ENCODE data around the gene CNTFR.

CNTFR gene

DNA sequence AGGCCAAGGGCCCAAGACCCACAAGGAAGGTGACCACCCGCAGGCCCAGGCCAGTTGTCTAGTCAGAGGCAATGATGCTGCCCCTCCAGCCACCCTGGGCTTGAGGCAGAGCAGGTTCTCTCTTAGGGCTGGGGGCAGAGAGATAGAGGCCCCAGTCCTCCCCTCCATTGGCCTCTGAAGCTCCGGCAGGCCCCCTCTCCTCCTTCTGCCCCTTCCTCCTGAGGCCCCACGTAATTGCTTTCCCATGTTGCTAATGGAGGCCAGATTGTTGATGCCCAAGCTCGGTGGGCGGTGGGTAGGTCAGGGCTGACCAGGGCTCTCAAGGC is 40.2 kb downstream of the CNTFR start:
- TF ChIP-seq, protein P1, sequence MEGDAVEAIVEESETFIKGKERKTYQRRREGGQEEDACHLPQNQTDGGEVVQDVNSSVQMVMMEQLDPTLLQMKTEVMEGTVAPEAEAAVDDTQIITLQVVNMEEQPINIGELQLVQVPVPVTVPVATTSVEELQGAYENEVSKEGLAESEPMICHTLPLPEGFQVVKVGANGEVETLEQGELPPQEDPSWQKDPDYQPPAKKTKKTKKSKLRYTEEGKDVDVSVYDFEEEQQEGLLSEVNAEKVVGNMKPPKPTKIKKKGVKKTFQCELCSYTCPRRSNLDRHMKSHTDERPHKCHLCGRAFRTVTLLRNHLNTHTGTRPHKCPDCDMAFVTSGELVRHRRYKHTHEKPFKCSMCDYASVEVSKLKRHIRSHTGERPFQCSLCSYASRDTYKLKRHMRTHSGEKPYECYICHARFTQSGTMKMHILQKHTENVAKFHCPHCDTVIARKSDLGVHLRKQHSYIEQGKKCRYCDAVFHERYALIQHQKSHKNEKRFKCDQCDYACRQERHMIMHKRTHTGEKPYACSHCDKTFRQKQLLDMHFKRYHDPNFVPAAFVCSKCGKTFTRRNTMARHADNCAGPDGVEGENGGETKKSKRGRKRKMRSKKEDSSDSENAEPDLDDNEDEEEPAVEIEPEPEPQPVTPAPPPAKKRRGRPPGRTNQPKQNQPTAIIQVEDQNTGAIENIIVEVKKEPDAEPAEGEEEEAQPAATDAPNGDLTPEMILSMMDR (conservative IDR thresholded peaks at IDR 0.05; ENCODE audit: low read depth), result no peak
- ChIA-PET CTCF (interaction anchor here (0.6 kb wide), 1 partner anchor 146 kb away, joined by 3 read pairs; no protein-coding TSS in a partner anchor), POLR2A (ENCODE audit: low non-redundant PET) (no interaction called here)
- DNase-seq (ENCODE audit: low spot score), result no peak
- H3K27ac ChIP-seq, result no peak overlapping the region

DNA sequence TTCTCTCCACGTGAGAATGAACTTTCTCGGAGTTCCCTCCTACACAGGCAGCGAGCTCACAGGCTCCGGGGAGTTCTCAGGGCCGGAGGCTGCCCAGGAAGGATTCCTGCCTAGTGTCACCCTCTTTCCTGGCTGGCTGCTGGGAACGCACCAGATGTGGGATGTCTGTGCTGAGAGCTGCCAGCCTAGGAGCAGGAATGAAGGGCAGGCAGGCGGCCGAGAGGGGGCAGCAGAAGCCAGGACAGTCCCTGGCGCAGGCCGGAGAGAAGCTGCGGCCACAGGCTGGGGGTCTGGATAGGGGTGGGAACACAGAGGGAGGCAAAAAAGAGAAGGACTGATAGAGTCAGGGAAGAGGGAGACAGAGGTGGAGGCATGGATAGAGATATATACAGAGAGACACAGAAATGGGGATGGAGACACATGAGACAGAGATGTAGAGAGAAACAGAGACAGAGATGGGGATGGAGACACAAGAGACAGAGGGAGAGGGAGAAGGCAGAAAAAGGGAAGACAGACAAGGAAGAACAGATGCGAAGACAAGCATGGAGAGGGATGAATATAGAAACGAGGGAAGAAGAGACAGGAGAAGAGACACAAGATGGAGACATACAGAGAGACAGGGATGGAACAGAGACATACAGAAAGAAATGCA is 41.4 kb downstream of the CNTFR start:
- TF ChIP-seq, protein P1 (conservative IDR thresholded peaks at IDR 0.05; ENCODE audit: low read depth), result peak; percentile 97
- ChIA-PET POLR2A (ENCODE audit: low non-redundant PET) (no interaction called here), CTCF (interaction anchor here (0.5 to 3.1 kb wide), 32 partner anchors 9 to 1209 kb away, joined by 3 to 60 read pairs (median 4); partner anchors contain the start of genes CNTFR, DCTN3 and SIGMAR1)
- peak; percentile 60 for DNase-seq (ENCODE audit: low spot score)
- H3K27ac ChIP-seq, result no peak overlapping the region

DNA sequence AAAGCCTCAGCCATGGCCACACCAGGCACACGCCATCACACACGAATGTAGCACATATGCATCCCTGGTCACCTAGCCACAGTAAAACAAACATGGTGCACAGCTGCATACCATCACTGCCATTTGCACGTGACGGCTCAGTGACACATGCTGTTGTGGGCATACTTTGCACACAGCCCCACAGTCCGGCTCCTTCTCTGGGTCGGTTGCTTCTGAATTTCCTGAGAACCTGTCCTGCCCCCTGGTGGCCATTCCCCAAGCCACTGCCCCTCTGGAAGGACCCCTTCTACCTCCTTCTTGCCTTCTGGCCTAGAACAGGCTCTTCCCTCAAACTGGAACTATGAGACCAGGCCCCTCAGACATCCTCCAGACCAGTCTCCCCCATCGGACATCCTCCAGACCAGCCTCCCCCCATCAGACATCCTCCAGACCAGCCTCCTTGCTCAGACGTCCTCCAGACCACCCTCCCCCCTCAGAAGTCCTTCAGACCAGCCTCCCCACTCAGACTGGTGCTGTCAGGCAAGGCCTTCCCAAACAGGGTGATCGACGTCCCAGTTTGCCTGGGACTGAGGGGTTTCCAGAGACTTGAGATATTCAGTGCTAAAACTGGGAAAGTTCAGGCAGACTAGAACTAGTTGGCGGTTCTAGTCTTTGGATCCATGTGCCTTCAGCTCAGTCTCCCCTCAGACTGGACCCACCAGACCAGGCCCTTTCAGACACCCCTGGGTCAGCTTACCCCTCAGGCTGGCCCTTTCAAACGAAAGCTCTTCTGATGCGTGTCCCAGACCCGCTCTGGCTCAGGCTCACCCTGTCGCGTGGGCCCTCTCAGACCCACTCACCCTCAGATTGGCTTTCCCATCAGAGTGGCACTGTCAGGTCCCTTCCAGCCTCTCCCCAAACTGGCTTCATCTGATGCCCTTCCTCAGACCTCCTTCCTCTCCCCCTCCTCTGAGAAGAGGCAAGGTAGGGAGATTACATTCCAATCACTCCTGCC is 42.4 kb downstream of the CNTFR start:
- ChIA-PET POLR2A (ENCODE audit: low non-redundant PET) (no interaction called here), CTCF (interaction anchor here (0.6 to 3.1 kb wide), 23 partner anchors 8 to 143 kb away, joined by 3 to 60 read pairs (median 5); partner anchors contain the start of gene DCTN3)
- no peak overlapping the region for H3K27ac ChIP-seq
- TF ChIP-seq, protein P1 (conservative IDR thresholded peaks at IDR 0.05; ENCODE audit: low read depth), result peak; percentile 70
- DNase-seq (ENCODE audit: low spot score), result peak; percentile 41

DNA sequence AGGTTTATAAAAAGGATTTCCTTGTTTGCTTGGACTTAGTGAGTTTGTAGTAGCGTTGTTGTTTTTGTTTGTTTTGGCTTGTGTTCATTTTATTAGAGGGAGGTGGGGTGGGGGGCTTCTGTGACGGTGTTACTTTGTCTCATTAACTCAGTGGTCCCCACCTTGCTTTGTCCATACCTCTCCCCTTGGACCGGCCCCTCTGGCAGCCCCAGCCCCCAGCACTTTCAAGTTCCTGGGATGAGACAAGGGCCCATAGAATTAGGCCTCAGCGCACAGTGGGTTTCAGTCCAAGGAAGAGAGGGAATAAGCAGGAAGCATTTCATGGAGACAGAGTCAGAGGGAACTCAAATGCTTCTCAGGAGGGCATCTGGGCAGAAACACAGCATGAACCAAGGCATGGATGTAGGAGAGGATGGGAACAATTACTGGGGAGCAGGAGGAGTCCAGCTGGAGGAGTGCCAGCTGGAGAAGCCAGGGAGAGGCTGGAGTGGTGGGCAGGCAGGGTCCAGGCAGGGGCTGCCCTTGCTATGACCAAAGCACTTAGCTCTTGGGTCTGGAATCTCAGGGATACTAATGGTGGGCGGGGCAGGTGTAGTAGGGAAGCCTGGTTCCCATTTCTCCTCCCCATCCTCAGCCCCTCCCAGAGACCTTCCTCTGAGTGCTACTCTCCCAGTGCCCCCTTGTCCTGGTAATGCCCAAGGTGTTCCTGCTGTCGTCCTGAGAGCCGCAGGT is 43.3 kb downstream of the CNTFR start:
- TF ChIP-seq, protein P1 (conservative IDR thresholded peaks at IDR 0.05; ENCODE audit: low read depth), result no peak
- H3K27ac ChIP-seq, result no peak overlapping the region
- ChIA-PET POLR2A (ENCODE audit: low non-redundant PET) (interaction anchor here (0.5 kb wide), 1 partner anchor 1386 kb away, joined by 3 read pairs; no protein-coding TSS in a partner anchor), CTCF (interaction anchor here (3.1 kb wide), 1 partner anchor 46 kb away, joined by 60 read pairs; no protein-coding TSS in a partner anchor)
- DNase-seq (ENCODE audit: low spot score), result no peak

DNA sequence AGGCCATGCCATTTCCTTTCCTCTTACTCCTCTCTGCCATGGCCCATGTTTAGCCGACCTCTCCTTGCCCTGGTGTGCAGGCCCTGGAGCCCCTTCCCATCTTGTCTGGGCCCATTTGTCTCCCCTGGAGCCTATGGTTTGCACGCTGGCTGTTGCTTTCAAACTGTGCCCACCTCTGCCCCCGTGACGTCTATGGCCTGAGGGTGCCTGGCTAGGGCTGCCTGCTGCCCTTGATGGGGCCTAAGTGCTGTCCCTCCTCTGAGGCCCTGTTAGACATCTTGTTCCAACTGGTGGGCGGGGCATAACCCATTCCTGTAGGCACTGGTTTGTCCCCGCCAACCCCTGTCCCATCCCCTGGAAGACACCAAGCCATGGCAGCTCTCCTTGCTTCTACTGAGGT is 44.0 kb downstream of the CNTFR start:
- ChIA-PET CTCF (interaction anchor here (3.1 kb wide), 1 partner anchor 47 kb away, joined by 60 read pairs; no protein-coding TSS in a partner anchor), POLR2A (ENCODE audit: low non-redundant PET) (no interaction called here)
- TF ChIP-seq, protein P1 (conservative IDR thresholded peaks at IDR 0.05; ENCODE audit: low read depth), result no peak
- no peak for DNase-seq (ENCODE audit: low spot score)
- no peak overlapping the region for H3K27ac ChIP-seq

DNA sequence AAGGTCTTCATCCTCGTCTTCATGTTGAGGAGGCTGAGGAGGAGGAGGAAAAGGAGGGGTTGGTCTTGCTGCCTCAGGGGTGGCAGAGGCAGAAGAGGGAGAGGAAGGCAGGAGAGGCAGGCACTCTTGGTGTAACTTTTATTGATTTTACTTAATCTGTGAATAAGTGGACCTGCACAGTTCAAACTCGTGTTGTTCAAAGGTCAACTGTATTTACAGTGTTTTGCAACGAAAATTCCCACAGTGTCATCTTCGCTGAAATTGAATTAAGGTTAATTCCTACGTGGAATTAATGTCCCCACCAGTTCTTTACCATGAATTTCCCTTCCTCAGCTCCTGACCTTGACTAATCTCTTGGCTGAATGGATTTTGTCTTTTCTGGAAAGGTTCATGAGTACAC is 45.5 kb downstream of the CNTFR start:
- DNase-seq (ENCODE audit: low spot score), result no peak
- TF ChIP-seq, protein P1 (conservative IDR thresholded peaks at IDR 0.05; ENCODE audit: low read depth), result no peak
- H3K27ac ChIP-seq, result no peak overlapping the region
- POLR2A ChIA-PET (ENCODE audit: low non-redundant PET), result no interaction called here
- CTCF ChIA-PET, result interaction anchor here (0.8 kb wide), 1 partner anchor 140 kb away, joined by 3 read pairs; no protein-coding TSS in a partner anchor

All from RWPE1 (cell line).